WTC11 (cell line): ENCODE results near the gene MYLK. TPM values are rescaled to one million over a fixed set of nuclear protein-coding genes. Genes with fewer than 3 reads are reported as not detected.

ENCODE experiments used
- ATAC-seq: fragments of 200-7000 bp; cut with Tn5 transposase; 2 replicates; pipeline ENCODE4 v1.10.0; 2021; ENCODE audit warnings: mild to moderate bottlenecking, moderate library complexity
- CTCF ChIA-PET: fragments of 300-600 bp; sonication (Branson Sonifier 250); formaldehyde crosslinking; loops from one replicate; lab custom pipeline; 2021; ENCODE audit warnings: antibody characterized with exemption; lab: Charles Lee
- POLR2A ChIA-PET: fragments of 350-600 bp; sonication (Branson Sonifier 250); formaldehyde crosslinking; loops from one replicate; lab custom pipeline; 2021; ENCODE audit warnings: antibody characterized with exemption; lab: Charles Lee
- DNase-seq: peaks from one replicate; pipeline ENCODE4 v3.0.0; 2021; ENCODE audit warnings: low spot score
- H3K27ac Mint-ChIP-seq: 2 replicates; pipeline ENCODE4 v1.8.0; 2021; ENCODE audit warnings: mixed read lengths
- H3K27me3 Mint-ChIP-seq: 2 replicates; pipeline ENCODE4 v1.8.0; 2021; ENCODE audit warnings: low read depth, mild to moderate bottlenecking, moderate library complexity, mixed read lengths
- H3K36me3 Mint-ChIP-seq: 2 replicates; pipeline ENCODE4 v1.8.0; 2021; ENCODE audit warnings: mixed read lengths
- H3K4me1 Mint-ChIP-seq: 2 replicates; pipeline ENCODE4 v1.8.0; 2022; ENCODE audit warnings: mixed read lengths
- H3K4me3 Mint-ChIP-seq: 2 replicates; pipeline ENCODE4 v1.8.0; 2021; ENCODE audit warnings: mild to moderate bottlenecking, moderate library complexity, mixed read lengths
- H3K9me3 Mint-ChIP-seq: 2 replicates; pipeline ENCODE4 v1.8.0; 2021; ENCODE audit warnings: mixed read lengths
- CBFB ChIP-seq: sonication (generic); formaldehyde crosslinking; IDR thresholded peaks from 2 replicates; pipeline ENCODE4 v1.8.1; 2022; ENCODE audit warnings: mild to moderate bottlenecking, low read depth, missing genetic modification reagents
- ETV6 ChIP-seq: sonication (generic); formaldehyde crosslinking; IDR thresholded peaks from 2 replicates; pipeline ENCODE4 v1.8.1; 2022; ENCODE audit warnings: mild to moderate bottlenecking, missing genetic modification reagents
- FOXP1 ChIP-seq: sonication (generic); formaldehyde crosslinking; IDR thresholded peaks from 2 replicates; pipeline ENCODE4 v1.8.0; 2022; ENCODE audit warnings: missing genetic modification reagents, mild to moderate bottlenecking, moderate library complexity, borderline replicate concordance
- GABPB1 ChIP-seq: sonication (generic); formaldehyde crosslinking; IDR thresholded peaks from 2 replicates; pipeline ENCODE4 v1.8.1; 2023; ENCODE audit warnings: mild to moderate bottlenecking, missing genetic modification reagents
- GTF2I ChIP-seq: fragments of 250-450 bp; sonication (Bioruptor Pico); conservative IDR thresholded peaks from 2 replicates; pipeline ENCODE4 v1.4.0; 2021; ENCODE audit warnings: mild to moderate bottlenecking
- IRF2 ChIP-seq: sonication (generic); formaldehyde crosslinking; IDR thresholded peaks from 2 replicates; pipeline ENCODE4 v1.8.0; 2022; ENCODE audit warnings: low read depth, missing genetic modification reagents, borderline replicate concordance
- JAZF1 ChIP-seq: fragments of 250-450 bp; sonication (Bioruptor Pico); IDR thresholded peaks from 2 replicates; pipeline ENCODE4 v1.9.0; 2021; ENCODE audit warnings: moderate library complexity, mild to moderate bottlenecking, inconsistent platforms
- KAT7 ChIP-seq: sonication (generic); formaldehyde crosslinking; IDR thresholded peaks from 2 replicates; pipeline ENCODE4 v1.8.1; 2023; ENCODE audit warnings: missing genetic modification reagents, mild to moderate bottlenecking, borderline replicate concordance
- MYBL2 ChIP-seq: sonication (generic); formaldehyde crosslinking; IDR thresholded peaks from 2 replicates; pipeline ENCODE4 v1.8.1; 2023; ENCODE audit warnings: mild to moderate bottlenecking, moderate library complexity, missing genetic modification reagents
- NR2C2 ChIP-seq: sonication (generic); formaldehyde crosslinking; IDR thresholded peaks from 2 replicates; pipeline ENCODE4 v1.8.0; 2022; ENCODE audit warnings: mild to moderate bottlenecking, missing genetic modification reagents
- SMAD4 ChIP-seq: sonication (generic); formaldehyde crosslinking; IDR thresholded peaks from 2 replicates; pipeline ENCODE4 v1.8.0; 2022; ENCODE audit warnings: mild to moderate bottlenecking, missing genetic modification reagents
- SOX15 ChIP-seq: fragments of 250-450 bp; sonication (Bioruptor Pico); IDR thresholded peaks from 2 replicates; pipeline ENCODE4 v1.9.0; 2021; ENCODE audit warnings: mild to moderate bottlenecking
- SP1 ChIP-seq: sonication (generic); formaldehyde crosslinking; conservative IDR thresholded peaks from 2 replicates; pipeline ENCODE4 v1.8.1; 2022; ENCODE audit warnings: missing genetic modification reagents
- TCF7 ChIP-seq: sonication (generic); formaldehyde crosslinking; IDR thresholded peaks from 2 replicates; pipeline ENCODE4 v1.8.0; 2022; ENCODE audit warnings: mild to moderate bottlenecking, low read depth, missing genetic modification reagents, moderate library complexity
- TEAD1 ChIP-seq: sonication (generic); formaldehyde crosslinking; IDR thresholded peaks from 2 replicates; pipeline ENCODE4 v1.8.0; 2022; ENCODE audit warnings: mild to moderate bottlenecking, missing genetic modification reagents
- TEAD4 ChIP-seq: sonication (generic); formaldehyde crosslinking; IDR thresholded peaks from 2 replicates; pipeline ENCODE4 v1.8.0; 2022; ENCODE audit warnings: mild to moderate bottlenecking, missing genetic modification reagents
- TP53 ChIP-seq: sonication (generic); formaldehyde crosslinking; IDR thresholded peaks from 2 replicates; pipeline ENCODE4 v1.8.1; 2023; ENCODE audit warnings: mild to moderate bottlenecking, missing genetic modification reagents
- ZNF121 ChIP-seq: sonication (generic); formaldehyde crosslinking; IDR thresholded peaks from 2 replicates; pipeline ENCODE4 v1.8.0; 2023; ENCODE audit warnings: missing genetic modification reagents
- ZNF138 ChIP-seq: sonication (generic); formaldehyde crosslinking; conservative IDR thresholded peaks from 2 replicates; pipeline ENCODE4 v1.8.1; 2022; ENCODE audit warnings: mild to moderate bottlenecking, moderate library complexity, missing genetic modification reagents
- ZNF396 ChIP-seq: fragments of 250-450 bp; sonication (Bioruptor Pico); IDR thresholded peaks from 2 replicates; pipeline ENCODE4 v1.8.0; 2021; ENCODE audit warnings: mild to moderate bottlenecking, moderate library complexity, borderline replicate concordance
- ZNF416 ChIP-seq: fragments of 250-450 bp; sonication (Bioruptor Pico); IDR thresholded peaks from 2 replicates; pipeline ENCODE4 v1.9.0; 2021; ENCODE audit warnings: mild to moderate bottlenecking, inconsistent platforms
- total RNA-seq: library from RNA; stranded (reverse); gene quantifications from 3 replicates; pipeline ENCODE4 v1.2.3, GENCODE V29; 2021
- TF ChIP-seq, protein P1 (sequence below): fragments of 200-600 bp; IDR thresholded peaks from 2 replicates; pipeline ENCODE4 v1.8.0; 2022; ENCODE audit warnings: antibody characterized with exemption
- TF ChIP-seq, protein P2 (sequence below): fragments of 250-450 bp; sonication (Bioruptor Pico); IDR thresholded peaks from 2 replicates; pipeline ENCODE4 v1.9.0; 2021; ENCODE audit warnings: moderate library complexity, mild to moderate bottlenecking, inconsistent platforms, borderline replicate concordance
- TF ChIP-seq, protein P3 (sequence below): sonication (generic); formaldehyde crosslinking; conservative IDR thresholded peaks from 2 replicates; pipeline ENCODE4 v1.8.1; 2023; ENCODE audit warnings: mild to moderate bottlenecking, low read depth, missing genetic modification reagents, moderate library complexity
- TF ChIP-seq, protein P4 (sequence below): sonication (generic); formaldehyde crosslinking; IDR thresholded peaks from 2 replicates; pipeline ENCODE4 v1.8.0; 2022; ENCODE audit warnings: mild to moderate bottlenecking, missing genetic modification reagents
- TF ChIP-seq, protein P5 (sequence below): fragments of 250-450 bp; sonication (Bioruptor Pico); conservative IDR thresholded peaks from 2 replicates; pipeline ENCODE4 v1.9.0; 2021; ENCODE audit warnings: mild to moderate bottlenecking
- TF ChIP-seq, protein P6 (sequence below): sonication (generic); formaldehyde crosslinking; IDR thresholded peaks from 2 replicates; pipeline ENCODE4 v1.8.1; 2022; ENCODE audit warnings: low read depth, mild to moderate bottlenecking, moderate library complexity, missing genetic modification reagents, borderline replicate concordance
- TF ChIP-seq, protein P7 (sequence below): sonication (generic); formaldehyde crosslinking; IDR thresholded peaks from 2 replicates; pipeline ENCODE4 v1.8.1; 2023; ENCODE audit warnings: mild to moderate bottlenecking, missing genetic modification reagents, moderate library complexity
- TF ChIP-seq, protein P8 (sequence below): sonication (generic); formaldehyde crosslinking; IDR thresholded peaks from 2 replicates; pipeline ENCODE4 v1.8.0; 2022; ENCODE audit warnings: mild to moderate bottlenecking, missing genetic modification reagents

MYLK gene
- total RNA-seq, 1 experiment from 2014 or later, result 10.4 TPM

DNA sequence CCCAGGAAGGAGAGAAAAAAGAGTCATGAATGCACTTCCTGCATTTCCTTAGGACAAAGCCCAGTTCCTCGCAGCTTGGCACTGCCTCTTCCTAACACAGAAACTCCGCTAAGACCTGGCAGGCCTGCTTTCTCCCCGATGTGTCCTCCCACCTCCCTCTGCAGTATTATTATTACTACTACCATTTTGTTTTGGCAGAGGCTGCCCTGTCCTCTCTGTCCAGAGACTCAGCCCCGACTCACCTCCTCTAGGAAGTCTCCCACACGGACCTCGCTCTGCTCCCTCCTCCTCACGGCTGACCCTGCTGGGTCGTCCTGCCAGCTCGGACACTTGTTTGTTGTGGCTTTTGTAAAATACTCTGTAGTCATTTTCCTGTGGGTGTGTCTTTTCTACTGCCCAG, 192.1 kb downstream of the MYLK start:
- no peaks in the 10 kb centered on the region for H3K27me3 Mint-ChIP-seq
- H3K4me1 Mint-ChIP-seq, result peaks cover 27% of the 10 kb centered on the region
- no peaks in the 10 kb centered on the region for H3K36me3 Mint-ChIP-seq
- H3K27ac Mint-ChIP-seq, result no peak overlapping the region; the same call in 1 of the 2 replicates
- ChIA-PET CTCF (interaction anchor here (1.3 to 7.3 kb wide), 3 partner anchors 31 to 50 kb away, joined by 4 to 62 read pairs (median 20); no protein-coding TSS in a partner anchor), POLR2A (no interaction called here)
- no peak overlapping the region for H3K4me3 Mint-ChIP-seq
- DNase-seq (no peak), ATAC-seq (no peak)
- no peaks in the 10 kb centered on the region for H3K9me3 Mint-ChIP-seq
- TF ChIP-seq CBFB (no peak), FOXP1 (CRISPR knock-in tag) (no peak), TCF7 (no peak), NR2C2 (CRISPR knock-in tag) (no peak), SMAD4 (CRISPR knock-in tag) (no peak), SP1 (CRISPR knock-in tag) (no peak), TEAD1 (CRISPR knock-in tag) (no peak), GTF2I (CRISPR knock-in tag) (no peak), ZNF416 (CRISPR knock-in tag) (no peak), ZNF121 (no peak), MYBL2 (CRISPR knock-in tag) (no peak), TP53 (CRISPR knock-in tag) (no peak), TEAD4 (CRISPR knock-in tag) (no peak), GABPB1 (CRISPR knock-in tag) (no peak), ZNF396 (CRISPR knock-in tag) (no peak)
- TF ChIP-seq, protein P1, sequence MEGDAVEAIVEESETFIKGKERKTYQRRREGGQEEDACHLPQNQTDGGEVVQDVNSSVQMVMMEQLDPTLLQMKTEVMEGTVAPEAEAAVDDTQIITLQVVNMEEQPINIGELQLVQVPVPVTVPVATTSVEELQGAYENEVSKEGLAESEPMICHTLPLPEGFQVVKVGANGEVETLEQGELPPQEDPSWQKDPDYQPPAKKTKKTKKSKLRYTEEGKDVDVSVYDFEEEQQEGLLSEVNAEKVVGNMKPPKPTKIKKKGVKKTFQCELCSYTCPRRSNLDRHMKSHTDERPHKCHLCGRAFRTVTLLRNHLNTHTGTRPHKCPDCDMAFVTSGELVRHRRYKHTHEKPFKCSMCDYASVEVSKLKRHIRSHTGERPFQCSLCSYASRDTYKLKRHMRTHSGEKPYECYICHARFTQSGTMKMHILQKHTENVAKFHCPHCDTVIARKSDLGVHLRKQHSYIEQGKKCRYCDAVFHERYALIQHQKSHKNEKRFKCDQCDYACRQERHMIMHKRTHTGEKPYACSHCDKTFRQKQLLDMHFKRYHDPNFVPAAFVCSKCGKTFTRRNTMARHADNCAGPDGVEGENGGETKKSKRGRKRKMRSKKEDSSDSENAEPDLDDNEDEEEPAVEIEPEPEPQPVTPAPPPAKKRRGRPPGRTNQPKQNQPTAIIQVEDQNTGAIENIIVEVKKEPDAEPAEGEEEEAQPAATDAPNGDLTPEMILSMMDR, result no peak
- TF ChIP-seq, protein P2, sequence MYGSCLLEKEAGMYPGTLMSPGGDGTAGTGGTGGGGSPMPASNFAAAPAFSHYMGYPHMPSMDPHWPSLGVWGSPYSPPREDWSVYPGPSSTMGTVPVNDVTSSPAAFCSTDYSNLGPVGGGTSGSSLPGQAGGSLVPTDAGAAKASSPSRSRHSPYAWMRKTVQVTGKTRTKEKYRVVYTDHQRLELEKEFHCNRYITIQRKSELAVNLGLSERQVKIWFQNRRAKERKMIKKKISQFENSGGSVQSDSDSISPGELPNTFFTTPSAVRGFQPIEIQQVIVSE (CRISPR knock-in tag), result no peak
- TF ChIP-seq, protein P3, sequence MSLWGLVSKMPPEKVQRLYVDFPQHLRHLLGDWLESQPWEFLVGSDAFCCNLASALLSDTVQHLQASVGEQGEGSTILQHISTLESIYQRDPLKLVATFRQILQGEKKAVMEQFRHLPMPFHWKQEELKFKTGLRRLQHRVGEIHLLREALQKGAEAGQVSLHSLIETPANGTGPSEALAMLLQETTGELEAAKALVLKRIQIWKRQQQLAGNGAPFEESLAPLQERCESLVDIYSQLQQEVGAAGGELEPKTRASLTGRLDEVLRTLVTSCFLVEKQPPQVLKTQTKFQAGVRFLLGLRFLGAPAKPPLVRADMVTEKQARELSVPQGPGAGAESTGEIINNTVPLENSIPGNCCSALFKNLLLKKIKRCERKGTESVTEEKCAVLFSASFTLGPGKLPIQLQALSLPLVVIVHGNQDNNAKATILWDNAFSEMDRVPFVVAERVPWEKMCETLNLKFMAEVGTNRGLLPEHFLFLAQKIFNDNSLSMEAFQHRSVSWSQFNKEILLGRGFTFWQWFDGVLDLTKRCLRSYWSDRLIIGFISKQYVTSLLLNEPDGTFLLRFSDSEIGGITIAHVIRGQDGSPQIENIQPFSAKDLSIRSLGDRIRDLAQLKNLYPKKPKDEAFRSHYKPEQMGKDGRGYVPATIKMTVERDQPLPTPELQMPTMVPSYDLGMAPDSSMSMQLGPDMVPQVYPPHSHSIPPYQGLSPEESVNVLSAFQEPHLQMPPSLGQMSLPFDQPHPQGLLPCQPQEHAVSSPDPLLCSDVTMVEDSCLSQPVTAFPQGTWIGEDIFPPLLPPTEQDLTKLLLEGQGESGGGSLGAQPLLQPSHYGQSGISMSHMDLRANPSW (CRISPR knock-in tag), result no peak
- TF ChIP-seq, protein P4, sequence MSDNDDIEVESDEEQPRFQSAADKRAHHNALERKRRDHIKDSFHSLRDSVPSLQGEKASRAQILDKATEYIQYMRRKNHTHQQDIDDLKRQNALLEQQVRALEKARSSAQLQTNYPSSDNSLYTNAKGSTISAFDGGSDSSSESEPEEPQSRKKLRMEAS, result no peak

DNA sequence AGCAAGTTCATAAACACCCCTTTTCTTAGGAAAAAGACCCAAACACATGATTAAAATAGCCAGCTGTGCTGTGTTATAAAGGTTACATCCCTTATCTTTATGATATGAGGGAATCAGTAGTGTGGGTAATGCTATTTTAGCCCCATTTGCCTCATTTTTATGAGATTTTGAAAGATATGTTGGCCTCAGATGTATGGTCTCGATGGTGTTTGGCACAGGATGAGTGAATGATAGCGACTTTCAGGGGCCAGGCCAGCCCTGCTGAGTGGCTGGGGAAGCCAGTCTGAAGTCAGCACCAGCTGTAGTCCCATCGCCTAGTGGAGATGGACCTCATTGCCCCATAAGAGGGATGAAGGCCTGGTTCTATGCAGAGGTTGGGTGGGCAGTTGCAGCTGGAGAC, 194.3 kb downstream of the MYLK start:
- Mint-ChIP-seq H3K27ac (no peak overlapping the region), H3K4me3 (no peak overlapping the region), H3K4me1 (peaks cover 16% of the 10 kb centered on the region), H3K36me3 (no peaks in the 10 kb centered on the region), H3K9me3 (no peaks in the 10 kb centered on the region), H3K27me3 (no peaks in the 10 kb centered on the region)
- no peak for DNase-seq
- CTCF ChIA-PET, result interaction anchor here (1.0 to 1.1 kb wide), 2 partner anchors 34 to 37 kb away, joined by 4 read pairs; no protein-coding TSS in a partner anchor
- ATAC-seq, result no peak
- POLR2A ChIA-PET, result no interaction called here
- TF ChIP-seq, protein P5, sequence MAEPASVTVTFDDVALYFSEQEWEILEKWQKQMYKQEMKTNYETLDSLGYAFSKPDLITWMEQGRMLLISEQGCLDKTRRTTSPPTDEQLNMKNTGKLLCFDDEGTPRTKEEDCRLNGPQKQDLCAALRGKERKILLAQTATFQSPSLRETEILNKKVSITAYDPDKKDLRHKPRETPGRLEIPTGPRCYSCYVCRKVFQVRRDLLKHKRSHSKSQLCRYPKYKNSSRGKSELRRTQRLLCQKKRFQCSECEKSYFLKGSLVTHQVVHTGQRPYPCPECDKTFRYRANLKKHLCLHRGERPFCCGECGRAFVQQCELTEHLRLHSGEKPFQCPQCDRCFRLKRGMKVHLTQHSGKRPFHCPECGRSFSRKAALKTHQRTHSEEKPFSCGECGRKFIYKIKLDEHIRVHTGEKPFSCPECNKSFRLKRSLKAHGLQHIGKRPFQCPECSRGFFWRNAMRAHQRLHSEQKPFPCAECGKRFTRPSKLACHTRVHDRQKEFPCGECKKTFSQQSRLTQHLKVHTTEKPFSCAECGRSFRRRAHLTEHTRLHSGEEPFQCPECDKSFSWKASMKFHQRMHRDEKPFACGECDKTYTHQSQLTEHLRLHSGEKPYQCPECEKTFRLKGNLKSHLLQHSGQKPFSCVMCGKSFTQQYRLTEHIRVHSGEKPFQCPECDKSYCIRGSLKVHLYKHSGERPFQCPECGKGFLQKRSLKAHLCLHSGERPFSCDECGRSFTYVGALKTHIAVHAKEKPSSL (CRISPR knock-in tag), result no peak
- TF ChIP-seq, protein P6, sequence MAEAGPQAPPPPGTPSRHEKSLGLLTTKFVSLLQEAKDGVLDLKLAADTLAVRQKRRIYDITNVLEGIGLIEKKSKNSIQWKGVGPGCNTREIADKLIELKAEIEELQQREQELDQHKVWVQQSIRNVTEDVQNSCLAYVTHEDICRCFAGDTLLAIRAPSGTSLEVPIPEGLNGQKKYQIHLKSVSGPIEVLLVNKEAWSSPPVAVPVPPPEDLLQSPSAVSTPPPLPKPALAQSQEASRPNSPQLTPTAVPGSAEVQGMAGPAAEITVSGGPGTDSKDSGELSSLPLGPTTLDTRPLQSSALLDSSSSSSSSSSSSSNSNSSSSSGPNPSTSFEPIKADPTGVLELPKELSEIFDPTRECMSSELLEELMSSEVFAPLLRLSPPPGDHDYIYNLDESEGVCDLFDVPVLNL (CRISPR knock-in tag), result no peak
- TF ChIP-seq, protein P7, sequence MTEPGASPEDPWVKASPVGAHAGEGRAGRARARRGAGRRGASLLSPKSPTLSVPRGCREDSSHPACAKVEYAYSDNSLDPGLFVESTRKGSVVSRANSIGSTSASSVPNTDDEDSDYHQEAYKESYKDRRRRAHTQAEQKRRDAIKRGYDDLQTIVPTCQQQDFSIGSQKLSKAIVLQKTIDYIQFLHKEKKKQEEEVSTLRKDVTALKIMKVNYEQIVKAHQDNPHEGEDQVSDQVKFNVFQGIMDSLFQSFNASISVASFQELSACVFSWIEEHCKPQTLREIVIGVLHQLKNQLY (CRISPR knock-in tag), result no peak
- TF ChIP-seq KAT7 (CRISPR knock-in tag), result no peak
- no peak for TF ChIP-seq SOX15
- no peak for TF ChIP-seq ZNF138
- TF ChIP-seq JAZF1 (CRISPR knock-in tag), result no peak
- TF ChIP-seq ETV6 (CRISPR knock-in tag), result no peak
- TF ChIP-seq IRF2 (CRISPR knock-in tag), result no peak
- TF ChIP-seq, protein P8, sequence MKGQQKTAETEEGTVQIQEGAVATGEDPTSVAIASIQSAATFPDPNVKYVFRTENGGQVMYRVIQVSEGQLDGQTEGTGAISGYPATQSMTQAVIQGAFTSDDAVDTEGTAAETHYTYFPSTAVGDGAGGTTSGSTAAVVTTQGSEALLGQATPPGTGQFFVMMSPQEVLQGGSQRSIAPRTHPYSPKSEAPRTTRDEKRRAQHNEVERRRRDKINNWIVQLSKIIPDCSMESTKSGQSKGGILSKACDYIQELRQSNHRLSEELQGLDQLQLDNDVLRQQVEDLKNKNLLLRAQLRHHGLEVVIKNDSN (CRISPR knock-in tag), result no peak
